Neutrophil (primary cell): ENCODE data around the gene CD27.

Experiments used
- H3K27ac ChIP-seq: fragments of 200-600 bp; sonication (generic); 2 replicates; pipeline ENCODE4 v1.5.1; 2016; ENCODE audit warnings: mild to moderate bottlenecking, moderate library complexity
- H3K27me3 ChIP-seq: fragments of 200-600 bp; sonication (generic); 2 replicates; pipeline ENCODE4 v1.6.0; 2016; ENCODE audit warnings: mild to moderate bottlenecking
- H3K36me3 ChIP-seq: fragments of 200-600 bp; sonication (generic); 2 replicates; pipeline ENCODE4 v1.5.1; 2017
- H3K4me1 ChIP-seq, 2 experiments: fragments of 200-600 bp in 1 of 2; sonication (generic) in 1 of 2; 1 replicate in 1 of 2; 2 replicates in 1 of 2; pipeline versions ENCODE4 v1.5.1 to v1.6.1; 2013 to 2016; ENCODE audit warnings: low read depth in 1 of 2, low read length in 1 of 2, mild to moderate bottlenecking in 1 of 2, moderate library complexity in 1 of 2; ENCODE audit not compliant: control insufficient read depth in 1 of 2, insufficient read depth in 1 of 2
- H3K4me3 ChIP-seq, 2 experiments: fragments of 200-600 bp in 1 of 2; sonication (generic) in 1 of 2; 1 replicate in 1 of 2; 2 replicates in 1 of 2; pipeline ENCODE4 v1.5.1; 2013 to 2016; ENCODE audit warnings: low read depth in 1 of 2, low read length in 1 of 2, mild to moderate bottlenecking in 1 of 2, moderate library complexity in 1 of 2
- H3K9me3 ChIP-seq: fragments of 200-600 bp; sonication (generic); 2 replicates; pipeline ENCODE4 v1.5.1; 2016
- CTCF ChIP-seq: fragments of 200-600 bp; sonication (generic); IDR thresholded peaks from 2 replicates; pipeline ENCODE4 v1.5.1; 2016; ENCODE audit warnings: antibody characterized with exemption

CD27 gene

GRCh38 chr12:6500466-6500865, 55.7 kb downstream of the CD27 start:
- Histone ChIP-seq H3K27ac (no peak overlapping the region), H3K4me1 (peaks cover 12 to 14% of the 10 kb centered on the region in 2 experiments), H3K27me3 (no peaks in the 10 kb centered on the region), H3K4me3 (no peak overlapping the region), H3K36me3 (peaks cover 52% of the 10 kb centered on the region), H3K9me3 (no peaks in the 10 kb centered on the region)
- no peak for TF ChIP-seq CTCF
